NCI-H2081 (cell line): Measurements from ENCODE around the gene NDUFA6.
"Not testable (repeated sequence)": the region's sequence is repeated elsewhere in the genome, so short reads cannot be mapped to it uniquely, and the experiment has no call there.

Experiments
- DNase-seq, 2 experiments: peaks; one replicate each; lab custom pipeline; 2025; lab: John Stamatoyannopoulos, UW

NDUFA6 gene

GRCh38 chr22:42090596-42091454, at the start of gene NDUFA6:
TSS of gene NDUFA6 (minus strand) at chr22:42090772. CDS start at chr22:42090744, 28 bp downstream.
- DNase-seq = peak; percentile 97 to 98

GRCh38 chr22:42140153-42140552, 49.6 kb upstream of the NDUFA6 start:
- DNase-seq = not testable (repeated sequence)

- DNase-seq = not testable (repeated sequence)
Observed at GRCh38 chr22:42139508-42139907, 48.9 kb upstream of the NDUFA6 start.

- no peak for DNase-seq
Observed at GRCh38 chr22:42138972-42139371, 48.4 kb upstream of the NDUFA6 start.

GRCh38 chr22:42138122-42138770, 47.7 kb upstream of the NDUFA6 start:
- no peak for DNase-seq

- DNase-seq = not testable (repeated sequence)
Observed at GRCh38 chr22:42135688-42136087, 45.1 kb upstream of the NDUFA6 start.

GRCh38 chr22:42134100-42135020, 43.8 kb upstream of the NDUFA6 start:
- no peak for DNase-seq

GRCh38 chr22:42132457-42132856, 41.9 kb upstream of the NDUFA6 start:
- no peak for DNase-seq

GRCh38 chr22:42131562-42131961, 41.0 kb upstream of the NDUFA6 start:
- DNase-seq = no peak

- not testable (repeated sequence) for DNase-seq
Observed at GRCh38 chr22:42130639-42131431, 40.3 kb upstream of the NDUFA6 start, which contains the start of gene CYP2D6. TSS of gene CYP2D6 (minus strand) at chr22:42130810. CDS start at chr22:42130791, 19 bp downstream.

- DNase-seq = not testable (repeated sequence)
Observed at GRCh38 chr22:42130182-42130581, 39.6 kb upstream of the NDUFA6 start.

GRCh38 chr22:42128776-42129694, 38.5 kb upstream of the NDUFA6 start:
- peak; percentile 8 to 17 for DNase-seq

GRCh38 chr22:42128007-42128406, 37.4 kb upstream of the NDUFA6 start:
- DNase-seq = not testable (repeated sequence)

- no peak for DNase-seq
Observed at GRCh38 chr22:42127606-42128005, 37.0 kb upstream of the NDUFA6 start.

GRCh38 chr22:42123529-42123928, 33.0 kb upstream of the NDUFA6 start:
- DNase-seq = not testable (repeated sequence)

- not testable (repeated sequence) for DNase-seq
Observed at GRCh38 chr22:42120231-42121021, 29.9 kb upstream of the NDUFA6 start.

- DNase-seq = no peak
Observed at GRCh38 chr22:42116848-42117424, 26.4 kb upstream of the NDUFA6 start.

- not testable (repeated sequence) for DNase-seq
Observed at GRCh38 chr22:42115420-42115830, 24.9 kb upstream of the NDUFA6 start.

- DNase-seq = no peak
Observed at GRCh38 chr22:42114721-42115120, 24.1 kb upstream of the NDUFA6 start.
